ENCODE measurements around the gene DNAI2. TPM values are rescaled to one million over a fixed set of nuclear protein-coding genes. Genes with fewer than 3 reads are reported as not detected.

The DNAI2 gene
- total RNA-seq, 1 donor from 2014 or later, result not detected

DNA sequence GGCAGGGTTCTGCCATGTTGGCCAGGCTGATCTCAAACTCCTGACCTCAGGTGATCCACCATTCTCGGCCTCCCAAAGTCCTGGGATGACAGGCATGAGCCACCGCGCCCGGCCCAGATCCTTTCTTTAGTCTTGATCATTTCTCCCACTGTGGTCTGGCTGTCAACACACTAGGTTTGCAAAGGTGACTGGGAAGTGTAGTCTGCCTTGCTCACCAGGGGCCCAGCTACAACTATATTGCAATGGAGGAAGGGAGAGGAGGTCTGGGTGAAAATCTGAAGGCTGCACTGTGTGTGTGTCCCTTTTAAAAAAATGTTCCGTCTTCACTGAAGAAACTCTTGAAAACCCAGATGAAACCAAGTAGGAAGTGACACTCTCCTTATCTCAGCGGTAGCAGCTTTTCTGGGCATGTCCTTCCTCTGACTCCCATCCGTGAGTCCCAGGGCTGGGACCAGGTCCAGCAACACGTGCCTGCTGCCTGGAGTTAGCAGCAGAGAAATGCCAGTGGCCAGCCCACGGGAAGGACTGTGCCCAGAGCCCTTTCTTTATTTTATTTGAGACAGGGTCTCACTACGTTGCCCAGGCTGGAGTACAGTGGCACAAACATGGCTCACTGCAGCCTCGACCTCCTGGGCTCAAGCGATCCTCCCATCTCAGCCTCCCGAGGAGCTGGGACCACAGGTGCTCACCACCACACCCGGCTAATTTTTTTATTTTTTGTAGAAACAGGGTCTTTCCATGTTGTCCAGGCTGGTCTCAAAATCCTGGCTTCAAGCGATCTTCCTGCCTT lies 34.1 kb downstream of the DNAI2 start:
- ATAC-seq, result peak; percentile 34

DNA sequence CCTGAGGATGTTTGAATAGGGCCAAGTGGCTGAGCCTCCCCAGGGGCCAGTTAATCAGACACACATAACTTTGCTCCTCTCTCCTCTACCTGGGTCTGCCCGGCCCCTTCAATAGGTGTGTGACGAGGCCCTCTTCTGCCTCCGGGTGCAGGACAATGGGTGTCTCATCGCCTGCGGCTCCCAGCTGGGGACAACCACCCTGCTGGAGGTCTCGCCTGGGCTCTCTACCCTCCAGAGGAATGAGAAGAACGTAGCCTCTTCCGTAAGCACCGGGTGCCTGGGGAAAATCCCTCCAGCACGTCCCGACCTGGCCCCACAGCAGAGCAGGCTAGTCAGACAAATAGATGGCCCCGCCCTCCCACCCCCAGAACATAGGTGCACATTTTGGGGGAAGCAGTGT lies 35.9 kb downstream of the DNAI2 start:
- ATAC-seq, result no peak

GRCh38 chr17:74314877-74315276 lies 40.8 kb downstream of the DNAI2 start:
- no peak for ATAC-seq

- no peak for ATAC-seq
Measured at GRCh38 chr17:74316220-74316619, 42.2 kb downstream of the DNAI2 start.

DNA sequence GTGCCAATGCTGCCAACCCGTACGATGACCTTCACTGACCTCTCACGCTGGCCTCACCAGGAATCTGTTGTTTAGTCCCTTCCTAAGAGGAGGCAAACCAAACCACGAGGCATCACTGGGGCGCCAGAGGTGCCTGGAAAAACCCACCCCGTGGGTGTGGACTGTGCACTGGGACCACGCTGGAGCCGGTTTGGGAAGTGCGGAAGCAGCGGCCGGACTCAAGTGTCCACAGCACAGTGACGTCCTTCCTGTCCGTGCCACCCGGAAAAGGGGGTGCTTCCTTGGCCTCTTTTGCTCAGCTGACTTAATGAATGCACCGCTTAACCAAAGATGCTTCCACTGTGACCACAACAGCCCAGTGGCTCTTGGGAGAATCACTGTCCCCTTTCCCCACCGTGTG lies 43.0 kb downstream of the DNAI2 start:
- no peak for ATAC-seq

GRCh38 chr17:74318391-74318790 lies 44.4 kb downstream of the DNAI2 start:
- ATAC-seq, result no peak

DNA sequence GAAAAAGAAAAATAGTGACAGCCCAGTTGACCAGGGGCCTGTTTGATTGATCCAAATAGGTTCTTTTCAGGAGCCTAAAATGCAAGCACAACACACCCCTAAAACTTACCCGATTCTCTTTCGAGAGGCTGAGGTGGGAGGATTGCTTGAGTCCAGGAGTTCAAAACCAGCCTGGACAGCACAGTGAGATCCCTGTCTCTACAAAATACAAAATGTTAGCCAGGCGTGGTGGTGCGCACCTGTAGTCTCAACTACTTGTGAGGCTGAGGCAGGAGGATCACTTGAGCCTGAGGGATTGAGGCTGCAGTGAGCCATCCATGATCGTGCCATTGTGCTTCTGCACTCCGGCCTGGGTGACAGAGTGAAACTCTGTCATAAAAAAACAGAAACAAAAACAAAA lies 50.5 kb downstream of the DNAI2 start:
- no peak for ATAC-seq

DNA sequence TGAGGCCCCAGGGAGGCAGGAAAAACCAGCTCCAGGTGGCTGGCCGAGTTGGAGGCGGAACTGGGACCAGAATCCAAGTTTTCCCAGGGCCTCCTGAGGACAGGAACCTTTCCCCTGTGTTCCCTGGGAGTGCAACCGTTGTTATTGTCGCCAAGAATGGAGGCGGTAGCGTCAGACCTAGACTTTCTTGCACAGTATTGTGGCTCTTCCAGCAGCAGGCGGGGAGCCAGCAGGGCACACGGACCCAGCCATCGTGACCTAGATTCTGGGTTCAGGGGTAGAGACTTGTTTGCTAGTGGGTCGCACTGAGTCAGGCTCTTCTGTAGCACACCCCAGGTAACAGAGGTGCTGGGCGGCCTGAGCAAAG lies 51.3 kb downstream of the DNAI2 start:
- no peak for ATAC-seq

DNA sequence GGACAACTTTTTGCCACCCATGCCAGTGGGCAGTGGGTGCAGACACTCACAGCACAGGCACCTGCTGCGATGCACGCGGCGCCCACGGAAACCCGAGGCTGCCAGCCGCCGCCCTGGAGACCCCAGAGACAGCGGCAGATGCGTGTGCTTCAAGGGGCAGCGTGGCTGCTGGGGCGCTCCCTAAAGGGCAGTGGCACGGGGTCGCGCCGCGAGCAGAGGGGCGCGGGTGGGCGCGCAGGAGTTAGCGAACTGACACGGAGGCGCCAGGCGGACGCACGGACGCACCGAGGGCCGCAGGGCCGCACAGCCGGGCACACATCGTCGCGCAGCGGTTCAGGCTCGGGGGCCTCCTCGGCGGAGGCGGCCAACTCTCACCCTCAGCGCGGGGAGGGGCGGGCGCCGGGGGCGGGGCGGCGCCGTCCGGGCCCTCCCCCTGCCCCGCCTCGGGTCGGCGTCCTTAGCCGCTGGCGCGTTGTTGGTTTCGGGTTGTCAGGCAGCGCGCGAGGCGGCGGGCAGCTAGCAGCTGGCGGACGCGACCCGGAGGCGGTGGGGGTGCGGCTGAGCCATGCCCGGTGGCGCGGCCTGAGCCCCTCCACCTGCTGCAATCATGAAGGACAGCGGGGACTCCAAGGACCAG lies 51.8 kb downstream of the DNAI2 start, which contains the start of gene KIF19:
TSS of gene KIF19 (plus strand) at position 484 of the 637 bp plus-strand sequence. CDS start at position 608, 124 bp downstream.
- ATAC-seq, result peak; percentile 32

DNA sequence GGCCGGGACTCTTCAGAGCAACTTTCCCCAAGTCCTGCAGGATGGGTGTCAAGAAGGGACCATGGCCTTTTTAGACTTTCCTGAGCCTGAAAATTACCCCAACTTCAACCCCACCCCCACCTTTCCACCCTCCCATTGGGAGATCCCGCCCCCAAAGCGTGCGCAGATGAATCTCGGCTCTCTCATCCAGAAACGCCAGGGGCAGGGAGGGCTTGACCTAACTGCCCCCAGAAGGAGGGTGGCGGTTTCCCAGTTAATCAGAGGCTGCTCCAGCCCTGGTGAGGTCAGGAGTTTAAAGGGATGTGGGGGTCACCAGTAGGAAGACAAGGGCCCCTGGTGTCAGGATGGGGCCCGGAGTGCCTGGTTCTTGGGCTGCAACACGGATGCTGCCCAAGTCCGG lies 52.5 kb downstream of the DNAI2 start:
- ATAC-seq, result no peak

- ATAC-seq, result no peak
Measured at GRCh38 chr17:74328487-74328886, 54.5 kb downstream of the DNAI2 start.

GRCh38 chr17:74329378-74329777 lies 55.3 kb downstream of the DNAI2 start:
- ATAC-seq, result no peak

DNA sequence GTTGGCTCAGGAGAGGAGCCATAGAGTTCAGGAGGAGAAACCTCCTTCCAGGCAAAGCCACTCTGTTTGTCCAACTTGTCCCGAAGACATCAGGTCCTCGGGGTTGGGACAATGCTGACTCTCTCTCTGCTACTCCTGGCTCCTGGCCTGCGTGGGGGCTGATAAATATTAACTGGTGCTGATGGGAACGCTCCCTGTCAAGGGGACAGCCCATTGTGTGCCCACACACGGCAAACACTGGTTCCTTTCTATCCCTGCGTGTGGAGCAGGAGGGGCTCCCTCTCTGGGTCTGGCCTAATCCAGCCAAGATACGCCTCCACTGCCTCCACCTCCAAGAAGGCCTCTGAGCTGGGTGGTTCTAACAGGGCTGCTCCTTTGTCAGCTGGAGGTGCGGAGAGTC lies 56.4 kb downstream of the DNAI2 start:
- ATAC-seq, result no peak

DNA sequence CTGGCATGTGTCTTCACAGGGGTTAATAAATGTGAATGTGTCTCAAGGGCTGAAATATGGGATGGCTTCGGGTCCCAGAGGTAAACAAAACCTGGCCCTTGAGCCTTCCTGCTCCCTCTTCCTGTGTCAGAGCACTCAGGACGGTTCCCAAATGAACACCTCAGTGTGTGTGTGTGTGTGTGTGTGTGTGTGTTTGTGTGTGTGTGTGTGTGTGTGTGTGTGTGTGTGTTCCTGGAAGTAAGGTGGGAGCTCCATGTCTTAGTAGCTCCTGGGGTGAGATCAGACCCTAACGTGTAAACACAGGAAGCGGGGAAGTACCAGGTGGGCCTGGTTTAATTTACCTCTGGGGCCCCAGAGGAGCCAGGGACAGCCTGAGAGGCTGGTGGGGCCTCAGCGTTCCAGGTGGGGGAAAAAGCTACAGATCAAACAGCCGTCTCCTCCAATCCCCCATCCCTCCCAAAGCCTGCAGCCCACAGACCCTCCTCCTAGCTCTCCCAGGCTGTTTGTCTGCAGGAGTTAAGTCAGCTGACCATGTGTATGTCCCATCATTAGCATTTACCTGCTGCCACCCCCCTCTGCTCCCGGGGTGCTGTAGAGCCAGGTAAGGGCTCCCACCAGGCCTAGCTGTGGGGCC lies 58.1 kb downstream of the DNAI2 start:
- ATAC-seq, result no peak

DNA sequence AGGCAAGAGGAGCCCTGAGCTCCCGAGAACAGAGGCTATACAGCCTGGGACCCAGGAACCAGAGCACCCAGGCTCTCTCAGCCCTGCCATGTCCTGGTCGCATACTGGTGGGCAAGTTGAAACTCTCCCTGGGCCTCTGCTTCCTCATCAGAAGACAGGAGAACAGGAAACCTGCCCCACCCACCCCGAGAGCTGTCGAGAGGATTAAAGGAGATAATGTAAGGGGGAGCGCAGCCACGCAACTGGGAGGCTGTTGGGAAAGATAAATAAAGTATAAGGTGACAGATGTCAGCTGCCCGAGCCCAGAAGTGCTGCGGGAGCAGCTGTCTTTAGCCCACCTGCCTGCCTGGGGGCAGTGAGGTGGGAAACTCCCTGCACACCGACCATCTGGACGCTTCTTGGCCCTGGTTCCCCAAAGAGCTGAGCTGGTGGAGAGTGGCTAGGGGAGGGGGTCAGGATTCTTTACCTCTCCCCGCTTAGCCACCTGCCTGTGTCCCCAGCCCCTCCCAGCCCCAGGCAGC lies 58.8 kb downstream of the DNAI2 start:
- peak; percentile 30 for ATAC-seq

- ATAC-seq, result no peak
Measured at GRCh38 chr17:74334393-74335039, 60.5 kb downstream of the DNAI2 start.

GRCh38 chr17:74335529-74336062 lies 61.6 kb downstream of the DNAI2 start:
- ATAC-seq, result no peak

GRCh38 chr17:74336307-74336706 lies 62.3 kb downstream of the DNAI2 start:
- ATAC-seq, result no peak

GRCh38 chr17:74337834-74338500 lies 63.9 kb downstream of the DNAI2 start:
- ATAC-seq, result no peak

DNA sequence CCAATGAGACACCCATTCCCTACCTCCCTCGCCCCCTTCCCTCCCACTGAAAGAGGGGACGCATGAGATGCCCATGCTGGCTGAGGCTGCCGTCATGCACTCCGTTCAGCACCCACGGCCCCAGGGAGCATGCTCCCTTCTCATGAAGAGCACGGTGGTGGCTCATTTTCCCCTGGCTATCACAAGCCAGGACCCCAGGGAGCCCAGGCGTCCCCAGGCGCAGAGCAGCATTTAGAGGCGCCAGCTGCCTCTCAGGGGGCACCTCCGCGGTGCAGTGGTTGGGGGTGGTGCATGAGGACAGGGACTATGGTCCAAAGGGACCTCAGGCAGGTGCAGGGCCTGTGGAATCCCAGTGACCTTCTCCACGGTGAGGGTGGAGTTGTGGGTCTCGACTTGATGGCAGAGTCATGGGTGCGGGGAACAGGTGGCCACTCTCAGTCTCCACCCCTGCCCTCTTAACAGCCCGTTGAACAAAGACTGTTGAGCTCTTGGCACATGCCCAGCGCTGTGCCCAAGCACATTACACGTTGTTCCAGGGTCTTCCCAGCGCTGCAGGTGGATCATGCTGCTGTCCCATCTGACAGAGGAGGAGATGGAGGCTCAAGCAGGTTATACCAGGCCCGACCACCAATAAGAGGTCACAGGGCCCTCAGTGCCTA lies 65.6 kb downstream of the DNAI2 start:
- no peak for ATAC-seq

- no peak for ATAC-seq
Measured at GRCh38 chr17:74340470-74341023, 66.5 kb downstream of the DNAI2 start.

All from esophagus mucosa (tissue), 1 donor.